HL-60 (cell line): ENCODE data around the gene SLC6A20.

Experiments
- GABPA ChIP-seq: IDR thresholded peaks from 2 replicates; pipeline ENCODE4 v1.6.1; 2012; ENCODE audit warnings: low read depth
- POLR2AphosphoS5 ChIP-seq: IDR thresholded peaks from 2 replicates; pipeline ENCODE4 v1.6.1; 2012; ENCODE audit warnings: low read depth
- SPI1 ChIP-seq: IDR thresholded peaks from 2 replicates; pipeline ENCODE4 v1.6.1; 2012; ENCODE audit warnings: low read depth, mild to moderate bottlenecking, borderline replicate concordance
- TF ChIP-seq, protein P1 (sequence below): IDR thresholded peaks from one replicate; pipeline ENCODE4 v1.5.1; 2011; ENCODE audit warnings: low read length, control low read depth, inconsistent platforms; ENCODE audit not compliant: insufficient read depth

DNA sequence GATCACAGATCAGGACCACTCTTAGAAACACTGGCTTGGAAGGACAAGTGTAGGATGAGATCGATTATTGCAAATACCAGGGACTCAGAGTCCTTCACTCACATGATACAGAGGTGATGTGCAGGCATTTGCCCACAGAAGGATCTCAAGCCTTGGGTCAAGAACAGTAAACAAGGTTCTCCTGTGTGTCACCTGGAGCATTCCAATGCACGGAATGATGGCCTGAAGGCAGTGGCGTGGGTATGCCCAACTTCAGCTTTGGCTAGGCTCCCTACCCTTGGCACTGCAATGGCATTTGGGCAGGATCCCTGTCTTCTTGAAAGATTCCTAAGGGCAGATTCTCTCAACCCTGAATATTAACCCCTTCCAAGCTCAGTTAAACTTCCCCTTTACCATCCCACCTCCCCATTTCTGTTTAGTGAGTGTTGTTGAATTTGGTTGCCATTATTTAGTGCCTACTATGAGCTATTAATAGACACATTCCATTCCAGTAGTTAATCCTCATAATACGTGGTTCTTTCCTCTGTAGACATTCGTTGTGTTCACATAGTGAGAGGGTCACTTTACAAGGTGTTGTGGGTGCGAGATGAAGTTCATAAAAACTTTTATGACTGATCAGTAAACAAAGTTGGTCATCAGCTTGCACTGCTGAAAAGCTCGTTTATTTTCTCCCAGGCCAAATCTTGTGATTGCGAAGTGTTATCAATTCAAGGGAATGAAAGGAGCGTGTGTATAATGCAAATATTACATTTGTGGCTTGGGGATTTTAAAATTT, 46.7 kb upstream of the SLC6A20 start:
- TF ChIP-seq, protein P1, sequence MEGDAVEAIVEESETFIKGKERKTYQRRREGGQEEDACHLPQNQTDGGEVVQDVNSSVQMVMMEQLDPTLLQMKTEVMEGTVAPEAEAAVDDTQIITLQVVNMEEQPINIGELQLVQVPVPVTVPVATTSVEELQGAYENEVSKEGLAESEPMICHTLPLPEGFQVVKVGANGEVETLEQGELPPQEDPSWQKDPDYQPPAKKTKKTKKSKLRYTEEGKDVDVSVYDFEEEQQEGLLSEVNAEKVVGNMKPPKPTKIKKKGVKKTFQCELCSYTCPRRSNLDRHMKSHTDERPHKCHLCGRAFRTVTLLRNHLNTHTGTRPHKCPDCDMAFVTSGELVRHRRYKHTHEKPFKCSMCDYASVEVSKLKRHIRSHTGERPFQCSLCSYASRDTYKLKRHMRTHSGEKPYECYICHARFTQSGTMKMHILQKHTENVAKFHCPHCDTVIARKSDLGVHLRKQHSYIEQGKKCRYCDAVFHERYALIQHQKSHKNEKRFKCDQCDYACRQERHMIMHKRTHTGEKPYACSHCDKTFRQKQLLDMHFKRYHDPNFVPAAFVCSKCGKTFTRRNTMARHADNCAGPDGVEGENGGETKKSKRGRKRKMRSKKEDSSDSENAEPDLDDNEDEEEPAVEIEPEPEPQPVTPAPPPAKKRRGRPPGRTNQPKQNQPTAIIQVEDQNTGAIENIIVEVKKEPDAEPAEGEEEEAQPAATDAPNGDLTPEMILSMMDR: no peak
- no peak for TF ChIP-seq POLR2AphosphoS5
- TF ChIP-seq SPI1: no peak
- no peak for TF ChIP-seq GABPA
